NAMALWA (cell line): ENCODE measurements around the gene MYMK.

ENCODE experiments used
- DNase-seq: peaks from one replicate; pipeline ENCODE4 v3.0.0-alpha.2; 2015; ENCODE audit warnings: low spot score

MYMK gene

DNA sequence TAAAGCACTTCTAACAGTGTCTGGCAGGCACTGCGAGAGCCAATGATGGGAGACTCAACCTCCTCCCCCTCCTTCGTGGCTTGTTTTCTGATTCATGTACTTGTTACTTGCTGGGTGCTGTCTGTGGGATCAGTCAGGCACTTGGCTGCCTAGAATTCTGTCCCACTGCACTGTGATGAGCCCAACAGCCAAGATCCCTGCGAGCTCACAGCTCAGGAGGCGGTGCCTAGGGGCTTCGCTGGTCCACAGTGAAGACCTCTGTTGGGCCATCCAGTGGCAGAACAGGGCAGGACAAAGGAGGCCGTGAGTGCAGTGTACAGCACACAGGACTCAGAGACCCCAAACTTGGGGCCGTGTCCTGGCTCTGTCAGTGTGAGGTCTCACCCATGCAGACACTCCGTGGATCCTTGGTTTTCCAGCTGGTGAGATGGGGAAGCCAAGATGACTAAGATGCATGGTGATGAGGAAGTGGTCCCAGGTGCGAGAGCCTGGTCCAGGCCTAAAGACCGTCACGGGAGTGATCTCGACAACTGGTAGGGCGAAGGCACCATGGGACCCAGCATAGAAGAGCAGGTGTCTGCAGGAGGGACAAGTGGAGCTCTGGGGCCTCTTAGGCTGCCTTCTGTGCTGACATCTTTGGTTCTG is 19.5 kb downstream of the MYMK start:
- DNase-seq: no peak

DNA sequence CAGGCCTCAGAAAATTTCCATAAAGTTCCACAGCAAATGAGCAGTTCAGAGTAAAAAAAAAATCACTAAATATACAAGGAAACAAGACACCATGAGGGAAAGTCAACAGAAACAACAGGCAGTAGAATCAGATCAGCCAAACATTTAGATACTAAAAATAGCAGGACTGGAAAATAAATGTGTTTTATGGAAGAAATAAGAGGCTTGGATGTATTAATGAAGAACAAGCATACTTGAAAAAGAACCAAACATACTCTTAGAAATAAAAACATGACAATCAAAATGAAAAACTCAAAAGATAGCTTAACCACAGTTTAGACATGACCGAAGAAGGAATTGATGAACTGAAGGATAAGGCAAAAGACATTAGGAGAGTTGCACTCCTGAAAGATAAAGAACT is 22.6 kb downstream of the MYMK start:
- no peak for DNase-seq

DNA sequence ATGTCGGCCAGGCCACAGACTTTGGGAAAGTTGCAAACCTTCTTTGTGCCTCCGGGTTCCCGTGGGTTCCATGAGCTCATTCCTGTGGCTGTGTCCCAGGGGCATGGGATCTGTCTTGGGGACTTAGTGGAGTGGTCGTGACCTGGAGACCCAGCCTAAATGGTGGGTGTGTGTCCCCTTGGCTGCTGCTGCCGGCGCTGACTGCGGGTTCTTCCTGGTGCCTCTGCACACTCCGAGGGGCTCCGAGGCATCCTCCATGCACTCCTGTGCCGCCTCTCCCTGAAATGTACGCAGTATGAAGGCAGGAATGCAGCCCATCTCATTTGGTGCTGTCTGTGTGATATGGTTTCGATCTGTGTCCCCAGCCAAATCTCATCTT is 24.9 kb downstream of the MYMK start:
- DNase-seq: no peak

DNA sequence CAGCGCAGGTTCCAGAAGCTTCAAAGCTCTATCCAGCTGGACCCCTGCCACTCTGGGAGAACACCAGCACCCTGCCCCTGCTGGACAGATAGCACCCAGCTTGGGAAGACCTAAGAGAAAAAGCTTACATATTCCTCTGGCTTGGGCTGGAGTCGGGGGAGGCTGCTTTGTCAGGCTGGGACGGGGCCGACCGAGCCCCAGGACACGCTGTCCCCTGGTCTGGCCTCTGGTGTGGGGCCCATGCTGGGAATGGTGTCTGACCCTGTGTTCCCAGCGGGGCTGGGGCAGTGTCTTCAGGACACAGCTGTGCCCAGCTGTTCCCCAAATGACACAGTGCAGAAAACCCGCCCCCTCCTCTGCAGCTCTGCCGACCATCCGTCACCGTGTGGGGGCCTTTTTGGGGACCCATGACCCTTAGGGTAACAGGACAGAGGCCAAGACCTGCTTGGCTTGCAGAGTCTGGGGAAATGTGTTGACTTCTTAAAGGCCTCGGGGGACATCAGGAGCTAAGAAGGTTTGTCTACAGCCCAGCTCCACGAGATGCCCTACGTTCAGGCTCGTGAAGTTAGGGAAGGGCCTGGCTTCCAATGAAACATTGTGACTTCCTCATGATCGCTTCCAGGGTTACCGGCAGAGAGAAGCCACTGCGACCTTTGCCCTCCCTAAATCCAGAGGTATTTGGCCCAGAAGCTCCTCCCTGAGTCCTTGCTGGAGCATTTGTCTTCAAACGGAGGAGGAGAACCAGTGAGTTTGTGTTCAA is 25.4 kb downstream of the MYMK start:
- no peak for DNase-seq

DNA sequence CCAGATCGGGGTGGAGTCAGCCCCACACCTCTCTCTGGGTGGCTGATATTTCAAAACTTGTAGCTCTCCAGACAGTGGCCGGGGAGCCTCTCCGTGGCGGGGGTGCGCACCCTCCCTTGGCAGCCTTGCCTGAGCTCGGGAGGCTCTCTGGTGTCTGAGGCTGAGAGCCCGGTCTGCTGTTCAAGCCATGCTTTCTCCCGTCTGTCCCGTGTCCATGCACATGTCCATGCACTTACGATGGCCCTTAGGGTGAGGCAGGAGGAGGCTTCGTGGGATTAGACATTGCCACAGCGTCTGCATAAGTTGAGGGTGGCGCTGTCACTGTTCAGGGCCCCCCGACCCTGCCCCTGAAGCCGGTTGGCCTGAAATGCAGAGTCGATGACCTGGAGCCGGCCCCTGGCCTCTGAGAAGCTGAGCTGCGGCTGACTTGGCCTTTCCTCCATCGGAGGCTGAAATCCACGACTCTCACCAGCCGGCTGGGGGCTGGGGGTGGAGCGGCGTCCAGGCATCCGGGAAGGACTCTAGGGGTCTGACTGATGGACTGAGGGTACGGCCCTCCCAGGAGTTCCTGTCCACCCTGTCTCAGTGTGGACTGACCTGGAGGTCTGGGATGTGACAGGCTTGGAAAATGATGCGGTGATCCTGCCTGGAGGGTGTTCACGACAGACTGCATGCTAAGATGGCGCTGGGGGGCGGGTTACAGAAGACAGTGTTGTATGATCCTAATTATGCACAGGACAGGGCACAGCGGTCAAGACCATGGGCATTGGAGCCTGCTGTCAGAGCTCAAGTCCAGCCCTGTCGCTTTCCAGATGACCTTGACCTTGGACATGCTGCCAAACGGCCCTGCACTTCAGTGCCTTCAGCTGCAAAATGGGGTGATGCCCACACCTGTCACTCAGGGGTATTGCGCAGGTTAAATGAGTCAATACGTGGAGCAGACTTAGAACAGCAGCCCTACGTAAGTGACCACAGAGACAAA is 27.6 kb downstream of the MYMK start:
- DNase-seq: no peak

DNA sequence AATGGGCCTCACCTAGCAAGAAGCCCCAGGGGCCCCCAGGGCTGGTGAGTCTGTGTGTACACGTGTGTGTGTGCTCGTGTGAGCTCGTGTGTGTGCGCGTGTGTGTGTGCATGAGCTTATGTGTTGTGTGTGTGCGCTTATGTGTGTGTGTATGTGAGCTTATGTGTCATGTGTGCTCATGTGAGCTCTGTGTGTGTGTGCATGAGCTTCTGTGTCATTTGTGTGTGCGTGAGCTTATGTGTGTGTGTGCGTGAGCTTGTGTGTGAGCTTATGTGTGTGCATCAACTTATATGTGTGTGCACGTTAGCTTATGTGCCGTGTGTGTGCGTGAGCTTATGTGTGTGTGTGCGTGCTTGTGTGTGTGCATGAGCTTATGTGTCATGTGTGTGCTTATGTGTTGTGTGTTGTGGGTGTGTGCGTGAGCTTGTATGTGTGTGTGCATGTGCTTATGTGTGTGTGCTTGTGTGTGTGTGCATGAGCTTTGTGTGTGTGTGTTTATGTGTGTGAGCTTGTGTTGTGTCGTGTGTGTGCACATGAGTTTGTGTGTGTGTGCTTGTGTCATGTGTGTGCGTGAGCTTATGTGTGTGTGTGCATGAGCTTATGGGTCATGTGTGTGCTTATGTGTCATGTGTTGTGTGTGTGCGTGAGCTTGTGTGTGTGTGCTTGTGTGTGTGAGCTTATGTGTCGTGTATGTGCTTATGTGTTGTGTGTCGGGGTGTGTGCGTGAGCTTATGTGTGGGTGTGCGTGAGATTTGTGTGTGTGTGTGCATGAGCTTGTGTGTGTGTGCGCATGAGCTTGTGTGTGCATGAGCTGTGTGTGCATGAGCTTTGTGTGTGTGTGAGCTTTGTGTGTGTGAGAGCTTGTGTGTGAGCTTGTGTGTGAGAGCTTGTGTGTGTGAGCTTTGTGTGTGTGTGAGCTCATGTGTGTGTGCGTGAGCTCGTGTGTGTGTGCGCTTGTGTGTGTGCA is 29.1 kb downstream of the MYMK start:
- no peak for DNase-seq

DNA sequence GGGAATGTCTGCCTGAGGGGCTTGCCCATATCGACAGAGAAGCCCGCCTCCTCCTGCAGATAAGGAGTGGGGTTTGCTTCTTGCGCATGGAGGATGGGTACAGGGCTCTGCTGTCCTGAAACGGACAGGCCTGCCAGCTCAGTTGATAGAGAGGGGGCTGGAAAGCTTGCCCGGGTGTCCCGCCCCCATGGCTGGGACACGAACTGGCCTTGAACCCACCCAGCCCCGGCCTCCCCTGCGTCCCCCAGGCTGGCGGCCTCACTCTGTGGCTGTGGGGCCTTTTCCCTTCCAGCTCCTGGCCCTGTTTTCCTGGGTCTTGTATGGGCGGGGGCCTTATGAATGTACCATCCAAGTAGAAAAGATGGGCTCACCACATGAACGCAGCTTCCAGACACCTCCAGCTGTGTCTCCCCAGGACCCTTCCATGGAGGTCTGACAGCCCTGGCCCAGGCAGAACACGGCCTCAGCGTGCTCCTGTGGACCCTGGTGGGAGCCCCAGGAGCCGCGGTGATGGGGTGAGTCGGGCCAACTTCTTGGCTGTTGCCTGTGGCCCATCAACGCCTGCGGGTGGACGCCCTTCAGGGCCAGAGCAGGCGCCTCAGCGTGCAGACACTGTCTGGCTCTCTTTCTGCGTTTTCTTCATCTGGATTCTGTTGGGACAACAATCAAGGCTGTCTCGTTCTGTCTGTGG is 30.0 kb downstream of the MYMK start:
- DNase-seq: no peak

DNA sequence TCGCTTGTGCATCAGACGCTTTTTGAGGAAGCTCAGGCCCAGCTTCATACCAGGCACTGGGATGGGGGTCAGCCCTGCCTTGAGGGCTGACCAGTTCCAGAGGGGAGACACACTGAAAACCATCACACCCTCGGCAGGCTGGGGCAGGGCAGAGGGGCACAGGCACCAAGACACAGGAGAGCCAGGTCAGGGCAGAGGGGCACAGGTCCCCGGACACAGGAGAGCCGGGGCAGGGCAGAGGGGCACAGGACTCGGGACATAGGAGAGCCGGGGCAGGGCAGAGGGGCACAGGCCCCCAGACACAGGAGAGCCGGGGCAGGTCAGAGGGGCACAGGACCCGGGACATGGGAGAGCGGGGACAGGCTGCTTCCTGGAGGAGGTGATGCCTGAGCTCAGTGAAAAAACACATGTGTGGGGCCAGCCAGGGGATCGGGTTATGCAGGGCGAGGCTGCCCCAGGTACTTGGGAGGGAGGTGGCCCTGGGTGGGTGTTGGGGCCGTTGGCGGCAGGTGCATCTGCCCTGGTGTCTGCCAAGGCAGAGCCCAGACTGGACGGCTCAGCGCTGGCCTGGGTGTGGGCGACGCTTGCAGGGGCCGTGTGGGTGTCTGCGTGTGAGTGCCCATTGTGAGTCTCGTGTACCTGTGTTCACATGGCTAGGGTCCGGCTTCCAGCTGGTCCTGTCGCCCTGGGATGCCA is 30.8 kb downstream of the MYMK start:
- DNase-seq: no peak

DNA sequence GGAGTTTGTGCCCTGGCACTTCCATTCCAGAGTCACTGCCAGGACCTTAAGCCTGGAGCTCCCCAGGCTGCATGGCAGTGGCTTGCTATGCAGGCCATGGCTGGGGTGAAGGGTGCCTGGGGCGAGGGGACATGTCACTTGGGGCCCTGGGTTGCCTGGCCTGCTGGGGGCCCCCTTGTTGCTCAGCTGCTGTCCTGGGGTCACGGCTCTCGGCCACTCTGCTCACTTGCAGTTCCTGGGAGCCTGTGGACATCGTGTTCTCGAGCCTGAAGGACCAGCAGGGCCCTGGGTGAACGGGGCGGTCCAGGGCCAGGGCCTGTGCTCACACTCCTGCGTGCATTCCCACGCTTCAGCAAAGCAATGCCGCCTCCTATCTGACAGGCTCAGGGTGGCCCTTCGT is 31.3 kb downstream of the MYMK start:
- DNase-seq: no peak

DNA sequence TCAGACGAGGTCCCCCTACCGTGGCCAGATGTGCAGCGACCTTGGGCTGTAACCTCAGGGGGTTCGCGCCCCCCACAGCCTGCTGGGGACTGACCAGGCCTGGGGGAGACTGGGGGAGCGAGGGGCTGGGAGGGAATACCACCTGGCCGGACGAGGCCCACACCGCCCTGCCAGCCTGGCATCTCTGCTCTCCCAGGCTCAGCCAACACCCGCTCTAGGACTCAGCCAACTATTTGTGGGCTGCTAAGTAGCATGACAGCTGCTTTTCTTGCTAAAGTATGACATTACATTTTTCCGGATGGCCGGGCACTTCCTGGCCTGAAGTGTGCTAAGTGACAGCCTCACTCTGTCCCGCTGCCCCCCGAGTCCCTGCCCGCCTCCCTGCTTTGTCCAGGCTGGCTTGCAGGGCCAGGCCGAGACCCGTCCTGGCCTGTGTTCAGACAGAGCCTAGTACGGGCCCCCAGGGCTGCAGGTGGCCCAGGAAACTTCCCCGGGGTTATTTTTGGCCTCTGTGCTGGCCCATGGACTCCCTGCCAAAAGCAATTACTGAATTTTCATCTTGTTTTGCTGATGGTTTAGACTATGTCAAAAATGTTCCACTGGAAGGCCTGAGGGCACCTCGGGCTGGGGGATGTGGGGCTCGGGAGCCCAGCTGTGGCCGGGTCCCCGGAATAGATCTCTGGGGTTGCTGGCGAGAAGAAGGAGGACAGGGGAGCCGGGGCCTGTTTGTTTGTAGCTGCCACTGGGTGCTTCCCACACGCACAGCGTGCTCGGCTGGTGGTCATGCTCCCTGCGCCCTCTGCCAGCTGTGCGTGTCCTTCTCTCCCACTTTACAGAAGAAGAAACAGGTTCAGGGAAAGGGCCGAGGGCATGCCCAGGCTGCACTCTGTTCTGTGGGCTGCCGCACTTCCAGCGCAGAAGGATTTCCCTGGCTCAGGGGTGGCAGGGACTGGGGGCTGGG is 32.4 kb downstream of the MYMK start:
- no peak for DNase-seq

DNA sequence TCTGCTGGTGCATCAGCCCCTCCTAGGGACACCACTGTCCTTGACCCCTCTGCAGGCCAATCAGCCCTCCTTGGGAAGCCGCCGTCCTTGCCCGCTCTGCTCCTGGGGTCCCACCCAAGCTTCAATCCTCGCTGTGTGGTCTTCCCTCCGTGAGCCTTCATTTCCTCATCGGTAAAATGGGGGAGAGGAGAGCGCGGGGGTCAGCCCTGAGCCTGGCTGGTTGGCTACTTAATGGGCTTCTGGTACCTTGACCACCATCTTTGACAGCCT is 33.2 kb downstream of the MYMK start:
- DNase-seq: no peak

DNA sequence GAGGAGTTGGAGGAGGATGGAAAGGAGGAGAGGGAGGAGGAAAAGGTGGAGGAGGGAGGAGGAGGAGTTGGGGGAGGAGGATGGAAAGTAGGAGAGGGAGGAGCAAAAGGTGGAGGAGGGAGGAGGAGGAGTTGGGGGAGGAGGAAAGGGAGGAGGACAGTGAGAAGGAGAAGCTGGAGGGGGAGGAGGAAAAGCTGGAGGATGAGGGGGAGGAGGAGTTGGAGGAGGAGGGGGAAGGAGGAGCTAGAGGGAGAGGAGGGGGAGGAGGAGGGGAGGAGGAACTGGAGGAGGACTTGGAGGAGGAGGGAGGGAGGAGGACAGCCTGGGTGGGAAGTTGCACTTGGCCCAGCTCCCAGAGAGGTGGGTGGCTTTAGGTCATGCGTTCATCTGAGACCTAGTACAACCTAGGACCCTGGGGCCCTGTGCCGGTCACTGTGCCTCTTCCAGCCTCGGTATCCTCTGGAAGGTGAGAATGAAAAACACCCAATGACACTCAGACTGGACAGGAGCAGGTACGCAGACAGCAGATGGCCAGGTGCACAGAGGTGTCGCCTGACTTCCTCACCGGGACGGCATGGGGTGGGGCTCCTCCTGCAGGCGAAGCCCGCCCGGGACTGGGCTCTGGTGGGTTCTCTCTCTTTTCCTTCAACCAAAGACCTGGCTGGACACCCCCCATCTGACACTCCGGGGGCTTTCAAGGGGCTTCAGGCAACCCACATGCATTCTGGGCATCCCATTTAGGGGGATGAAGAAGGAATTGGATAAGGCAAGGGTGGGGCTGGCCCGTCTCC is 33.7 kb downstream of the MYMK start:
- no peak for DNase-seq

DNA sequence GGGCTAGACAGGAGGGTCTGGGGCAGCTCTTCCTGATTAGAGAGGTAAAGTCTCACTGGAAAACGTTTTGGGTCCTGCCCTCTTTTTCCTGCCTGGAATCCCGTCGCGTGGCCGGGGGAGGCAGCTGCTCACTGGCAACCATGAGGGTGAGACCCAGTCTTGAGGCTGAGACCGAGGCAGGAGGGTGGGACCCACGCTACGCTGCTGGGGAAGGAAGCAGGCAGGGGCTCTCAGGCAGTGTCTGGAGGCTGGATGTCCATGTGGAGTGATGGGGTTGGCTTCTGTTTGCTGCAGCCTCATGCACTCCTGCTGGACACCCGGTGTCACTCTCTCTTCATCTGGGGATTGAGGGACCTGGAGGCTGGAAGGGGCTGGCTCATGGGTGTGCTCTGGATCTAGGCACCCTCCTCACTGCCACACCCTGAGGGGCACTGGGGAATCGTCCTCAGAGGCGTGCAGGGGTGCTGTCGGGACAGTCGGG is 34.5 kb downstream of the MYMK start:
- DNase-seq: no peak

DNA sequence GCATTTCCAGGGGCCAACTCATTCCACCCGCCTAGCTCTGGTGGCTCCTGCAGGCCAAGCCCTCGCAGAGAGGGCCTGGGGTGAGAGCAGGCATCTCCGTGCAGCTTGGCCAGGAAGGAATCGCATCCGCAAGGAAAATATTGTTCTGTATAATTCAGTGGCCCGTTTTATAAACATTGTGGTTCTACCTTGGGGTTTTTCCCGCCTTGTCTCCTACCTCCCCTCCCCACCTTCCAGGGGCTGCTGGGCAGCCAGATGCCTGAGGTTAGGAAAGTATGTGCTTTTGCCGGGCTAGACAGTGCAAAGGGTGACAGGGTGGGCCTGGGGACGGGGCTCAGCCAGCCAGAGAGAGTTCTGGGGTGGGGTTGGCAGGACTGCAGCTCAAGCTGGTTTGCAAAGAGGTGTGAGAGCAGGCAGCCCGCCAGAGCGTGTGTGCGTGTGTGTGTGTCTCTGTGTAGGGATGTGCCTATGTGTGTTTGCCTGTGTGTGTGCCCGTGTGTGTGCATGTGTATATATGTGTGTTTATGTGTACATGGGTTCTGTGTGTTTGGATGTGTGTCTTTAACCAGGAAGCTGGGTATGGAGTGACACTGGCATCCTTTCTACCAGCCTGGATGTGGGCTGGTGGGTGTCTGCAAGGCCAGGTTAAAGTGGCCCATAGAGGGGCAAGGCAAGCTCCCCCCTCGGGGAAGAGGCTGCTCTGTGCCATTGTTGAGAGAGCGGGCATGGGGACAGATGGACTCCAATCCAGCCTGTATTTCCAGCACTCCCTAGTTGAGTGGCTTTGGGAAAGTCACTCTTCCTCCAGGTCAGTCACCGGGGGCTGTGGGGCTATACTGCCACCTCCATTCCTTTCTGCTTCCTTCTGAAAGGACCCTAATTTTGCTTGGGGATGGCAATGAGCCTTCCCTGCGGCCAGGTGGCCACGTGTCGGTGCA is 35.2 kb downstream of the MYMK start:
- no peak for DNase-seq

DNA sequence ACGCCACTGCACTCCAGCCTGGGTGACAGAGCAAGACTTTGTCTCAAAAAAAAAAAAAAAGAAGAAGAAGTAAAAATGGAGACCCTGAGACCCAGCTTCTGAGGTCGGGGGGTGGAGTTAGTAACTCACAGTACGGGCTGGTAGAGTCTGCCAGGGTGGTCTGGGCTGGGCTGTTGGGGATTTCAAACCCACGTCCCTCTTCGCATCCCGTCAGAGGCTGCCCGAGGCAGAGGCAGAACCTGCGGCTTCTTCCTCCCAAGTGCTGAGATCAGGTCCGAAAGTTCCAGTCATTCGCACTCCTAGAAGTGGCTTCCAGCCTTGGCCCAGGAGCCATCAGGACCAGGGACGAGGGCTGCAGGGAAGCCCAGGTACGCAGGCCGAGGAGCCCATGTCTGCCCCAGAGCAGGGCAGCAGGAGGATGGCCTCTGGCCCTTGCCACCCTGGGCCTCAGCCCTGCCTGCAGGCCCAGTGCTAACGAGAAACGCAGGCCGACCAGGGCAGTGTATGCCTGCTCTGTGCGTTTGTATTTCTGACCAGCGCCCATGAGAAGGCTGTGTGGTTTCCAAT is 36.0 kb downstream of the MYMK start:
- DNase-seq: no peak

DNA sequence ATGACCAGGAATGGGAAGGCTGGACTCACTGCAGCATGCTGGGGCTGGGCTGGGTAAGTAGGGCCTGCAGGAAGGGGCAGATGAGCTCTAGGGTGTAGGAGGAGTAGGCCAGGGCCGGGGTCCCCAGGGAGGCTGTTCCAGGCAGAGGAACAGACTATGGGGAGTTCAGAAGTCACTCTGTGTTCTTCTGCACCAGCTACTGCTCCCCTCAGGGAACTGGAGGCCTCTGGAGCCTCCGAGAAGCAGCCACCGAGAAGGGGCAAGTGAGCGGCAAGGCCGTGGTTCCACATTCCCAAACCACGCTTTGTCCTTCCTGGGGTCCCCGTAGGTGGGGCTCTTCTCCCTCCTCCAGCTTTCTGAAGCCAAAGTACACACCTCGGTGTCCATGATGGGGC is 37.4 kb downstream of the MYMK start:
- DNase-seq: no peak
